ENCODE data around the gene EPAS1. TPM values are rescaled to one million over a fixed set of nuclear protein-coding genes. Genes with fewer than 3 reads are reported as not detected.

Gene EPAS1
- polyA plus RNA-seq, 1 of the 3 experiments (the other 2 are of a cell fraction) = 69.2 TPM

DNA sequence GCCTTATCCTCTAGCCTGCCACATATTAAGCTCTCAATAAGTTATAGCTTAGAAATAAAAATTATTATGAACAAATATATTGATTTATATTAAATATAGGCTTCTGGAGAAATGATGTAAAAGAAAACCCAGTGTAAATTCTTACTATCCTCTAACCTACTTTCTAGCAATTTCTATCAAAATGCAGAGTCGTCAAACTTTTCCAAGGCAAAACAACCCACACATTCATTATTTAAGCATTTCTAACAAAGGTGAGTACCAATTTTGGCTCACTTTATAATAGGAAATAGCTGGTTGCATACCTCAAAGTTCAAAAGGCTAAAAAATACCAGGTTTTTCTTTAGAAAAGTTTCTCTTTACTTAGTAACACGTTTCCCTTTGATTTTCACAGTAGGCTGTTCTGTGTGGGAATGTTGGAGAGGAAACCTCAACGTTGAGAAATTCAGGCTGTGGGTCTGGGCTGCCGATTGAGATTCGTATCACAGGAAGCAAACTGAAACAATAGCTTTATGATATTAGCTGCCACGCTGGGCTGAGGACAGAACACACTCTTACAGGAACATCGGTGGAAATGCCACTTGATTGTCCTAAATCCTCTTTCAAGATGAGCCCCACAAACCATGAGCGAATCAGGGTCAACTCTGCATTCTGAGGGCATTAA lies 53.0 kb downstream of the EPAS1 start:
- Histone ChIP-seq H3K79me2 (ENCODE audit: insufficient read depth) (peaks cover 22% of the 10 kb centered on the region), H3K36me3 (replicated peaks in 1 of 2; ENCODE audit: control insufficient read depth in 1 of 2, insufficient read depth in 2 of 2, low read length in 1 of 2) (peaks cover 32 to 75% of the 10 kb centered on the region in 2 experiments), H3K27me3 (ENCODE audit: insufficient read depth) (no peaks in the 10 kb centered on the region), H3K4me2 (no peak overlapping the region), H2AFZ (ENCODE audit: low read depth) (no peak overlapping the region), H3K9ac (no peak overlapping the region), H3K27ac (ENCODE audit: low read depth in 2 of 2, low read length in 1 of 2) (peak overlapping the region in 1 of 2 experiments; percentile 90; a peak in 2 of 4 replicates), H3K4me1 (ENCODE audit: control insufficient read depth in 1 of 2, insufficient read depth in 2 of 2, low read depth in 1 of 2, low read length in 1 of 2) (peaks cover 0 to 77% of the 10 kb centered on the region in 2 experiments; a peak in 2 of 4 replicates), H3K9me2 (no peaks in the 10 kb centered on the region), H4K20me1 (ENCODE audit: insufficient read depth) (peaks cover 7% of the 10 kb centered on the region; the same call in 1 of the 2 replicates), H3F3A (replicated peaks; ENCODE audit: insufficient read depth) (no peaks in the 10 kb centered on the region), H3K9me3 (no peaks in the 10 kb centered on the region), H3K4me3 (ENCODE audit: low read depth in 2 of 2, low read length in 1 of 2) (no peak overlapping the region)
- WGBS (ENCODE audit: low lambda C conversion rate) = 68% methylated on average over 8 of the region's 8 CpGs
- DNase-seq = peak; percentile 52
- ChIA-PET POLR2A (interaction anchor here (1.5 to 1.6 kb wide), 3 partner anchors 11 to 53 kb away, joined by 3 to 7 read pairs (median 7); partner anchors contain the start of gene EPAS1), CTCF (interaction anchor here (1.0 to 2.2 kb wide), 9 partner anchors 9 to 539 kb away, joined by 3 to 10 read pairs (median 5); partner anchors contain the start of gene EPAS1)
- no peak for TF ChIP-seq NRF1 (IDR thresholded peaks at IDR 0.05; ENCODE audit: low read depth, low read length)
- TF ChIP-seq RAD21 (IDR thresholded peaks at IDR 0.05; ENCODE audit: low read length) = peak; percentile 14; the same call in 1 of the 2 replicates
- TF ChIP-seq GATA2 (CRISPR knock-in tag; IDR thresholded peaks at IDR 0.05) = peak; percentile 53
- TF ChIP-seq RCOR1 (IDR thresholded peaks at IDR 0.05; ENCODE audit: low read length) = peak; percentile 92
- peak in 1 of 2 experiments; percentile 28; a peak in 1 of 4 replicates for TF ChIP-seq EP300 (IDR thresholded peaks at IDR 0.05; ENCODE audit: borderline replicate concordance in 1 of 2, low read depth in 1 of 2, low read length in 1 of 2)

DNA sequence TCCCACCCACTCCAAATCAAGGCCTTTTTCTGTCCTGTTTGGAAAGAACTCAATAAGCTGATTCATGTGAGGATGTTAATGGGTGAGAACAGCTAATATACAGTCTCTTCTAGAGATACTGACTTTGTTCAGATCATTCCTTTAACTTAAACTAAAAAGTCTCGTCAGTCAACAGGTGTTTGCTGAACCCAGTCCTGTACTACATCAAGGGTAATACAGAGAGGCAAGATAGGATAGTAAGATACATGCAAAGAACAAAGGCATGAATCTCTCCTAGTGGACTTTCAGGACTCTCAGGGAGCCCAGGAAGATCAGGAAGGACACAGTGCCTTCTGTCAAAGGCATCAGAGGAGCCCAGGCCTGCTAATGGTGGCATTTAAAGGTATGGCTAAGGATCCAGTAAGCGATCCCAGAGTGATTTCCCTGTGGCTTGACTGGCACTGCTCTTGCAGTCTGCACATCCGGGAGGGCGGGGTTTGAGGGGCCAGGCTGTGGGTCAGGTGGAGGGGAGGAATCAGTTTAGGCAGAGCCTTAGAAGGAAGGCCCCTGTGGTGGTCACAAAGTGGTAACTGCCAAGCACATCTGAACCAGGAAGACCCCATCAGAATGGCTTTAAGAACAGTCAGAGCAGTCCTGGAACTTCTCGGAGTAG lies 54.0 kb downstream of the EPAS1 start:
- POLR2A ChIA-PET = interaction anchor here (1.5 kb wide), 1 partner anchor 18 kb away, joined by 3 read pairs; no protein-coding TSS in a partner anchor

More for the DNA sequence above, 54.0 kb downstream of the EPAS1 start:
- H3K27ac ChIP-seq (ENCODE audit: low read depth in 2 of 2, low read length in 1 of 2) = peak overlapping the region in 1 of 2 experiments; percentile 90; a peak in 2 of 4 replicates
- no peaks in the 10 kb centered on the region for H3K9me2 ChIP-seq
- H3K4me3 ChIP-seq (ENCODE audit: low read depth in 2 of 2, low read length in 1 of 2) = no peak overlapping the region
- CTCF ChIA-PET = interaction anchor here (1.1 to 2.2 kb wide), 4 partner anchors 12 to 109 kb away, joined by 4 to 10 read pairs (median 8); no protein-coding TSS in a partner anchor
- H3K4me1 ChIP-seq (ENCODE audit: control insufficient read depth in 1 of 2, insufficient read depth in 2 of 2, low read depth in 1 of 2, low read length in 1 of 2) = peaks cover 0 to 70% of the 10 kb centered on the region in 2 experiments; a peak in 2 of 4 replicates
- no peaks in the 10 kb centered on the region for H3K9me3 ChIP-seq
- WGBS (ENCODE audit: low lambda C conversion rate) = over 99% methylated on average over 5 of the region's 5 CpGs
- H2AFZ ChIP-seq (ENCODE audit: low read depth) = no peak overlapping the region
- no peak overlapping the region for H3K9ac ChIP-seq
- H3K27me3 ChIP-seq (ENCODE audit: insufficient read depth) = no peaks in the 10 kb centered on the region
- H3F3A ChIP-seq (replicated peaks; ENCODE audit: insufficient read depth) = no peaks in the 10 kb centered on the region
- no peak for TF ChIP-seq IRF3 (IDR thresholded peaks at IDR 0.05; ENCODE audit: low read depth, low read length)
- no peak for DNase-seq
- H3K79me2 ChIP-seq (ENCODE audit: insufficient read depth) = peaks cover 14% of the 10 kb centered on the region
- H3K36me3 ChIP-seq (replicated peaks in 1 of 2; ENCODE audit: control insufficient read depth in 1 of 2, insufficient read depth in 2 of 2, low read length in 1 of 2) = peaks cover 32 to 86% of the 10 kb centered on the region in 2 experiments
- H4K20me1 ChIP-seq (ENCODE audit: insufficient read depth) = peaks cover 4% of the 10 kb centered on the region; the same call in 1 of the 2 replicates
- H3K4me2 ChIP-seq = no peak overlapping the region
